H1 (cell line): ENCODE measurements around the gene MLYCD.

Source experiments
- ASH2L ChIP-seq: fragments of 200-600, 300-600 bp; sonication (generic); IDR thresholded peaks from one replicate; pipeline ENCODE4 v1.7.1; 2017; ENCODE audit warnings: low read length
- CBX5 ChIP-seq: fragments of 300-800, 300-1000 bp; sonication (generic); IDR thresholded peaks from 2 replicates; pipeline ENCODE4 v1.7.1; 2016; ENCODE audit warnings: antibody characterized with exemption, low read length, low read depth
- CTBP2 ChIP-seq: IDR thresholded peaks from 2 replicates; pipeline ENCODE4 v1.7.0; 2011; ENCODE audit warnings: borderline replicate concordance, mild to moderate bottlenecking, moderate library complexity, mixed read lengths, low read length; ENCODE audit not compliant: insufficient read depth, insufficient read length
- CTCF ChIP-seq, 3 experiments: IDR thresholded peaks; 1 replicate in 2 of 3; 2 replicates in 1 of 3; pipeline versions ENCODE4 v1.5.1 to v1.6.1; 2011; ENCODE audit warnings: low read length in 3 of 3, mild to moderate bottlenecking in 3 of 3, inconsistent platforms in 2 of 3, low read depth in 1 of 3, moderate library complexity in 1 of 3; ENCODE audit not compliant: insufficient read depth in 1 of 3; ENCODE audit errors: control extremely low read depth in 1 of 3
- KDM5A ChIP-seq: fragments of 200-600 bp; IDR thresholded peaks from 2 replicates; pipeline ENCODE4 v1.7.1; 2012; ENCODE audit warnings: mild to moderate bottlenecking, low read length, inconsistent platforms, mixed read lengths
- POLR2A ChIP-seq, 2 experiments: IDR thresholded peaks; 1 replicate in 1 of 2; 2 replicates in 1 of 2; pipeline ENCODE4 v1.6.1; 2011; ENCODE audit warnings: low read depth in 2 of 2, low read length in 2 of 2, mild to moderate bottlenecking in 2 of 2; ENCODE audit errors: control extremely low read depth in 1 of 2
- RAD21 ChIP-seq, 2 experiments: IDR thresholded peaks in 1 of 2; conservative IDR thresholded peaks in 1 of 2; 2 replicates each; pipeline ENCODE4 v1.6.1; 2011; ENCODE audit warnings: low read depth in 2 of 2, low read length in 2 of 2, improper control_type of control experiment in 1 of 2, inconsistent platforms in 1 of 2, mild to moderate bottlenecking in 1 of 2, moderate library complexity in 1 of 2
- USF2 ChIP-seq: IDR thresholded peaks from 2 replicates; pipeline ENCODE4 v1.6.1; 2011; ENCODE audit warnings: low read length, improper control_type of control experiment
- YY1 ChIP-seq: IDR thresholded peaks from 2 replicates; pipeline ENCODE4 v1.6.1; 2011; ENCODE audit warnings: low read depth, mild to moderate bottlenecking, low read length

- TF ChIP-seq POLR2A (IDR thresholded peaks at IDR 0.05; ENCODE audit: control extremely low read depth in 1 of 2, low read depth in 2 of 2, low read length in 2 of 2) (no peak), RAD21 (IDR thresholded peaks at IDR 0.05 in 1 of 2, conservative IDR thresholded peaks at IDR 0.05 in 1 of 2; ENCODE audit: low read depth in 2 of 2, low read length in 2 of 2) (no peak), CTBP2 (no peak), CBX5 (no peak), CTCF (IDR thresholded peaks at IDR 0.05; ENCODE audit: control extremely low read depth in 1 of 3, insufficient read depth in 1 of 3, low read depth in 1 of 3, low read length in 3 of 3) (no peak), YY1 (no peak), USF2 (no peak), KDM5A (no peak), ASH2L (no peak)
Observed at GRCh38 chr16:83850947-83851346, 48.0 kb upstream of the MLYCD start.
